ENCODE measurements around the gene H2BK1. TPM values are rescaled to one million over a fixed set of nuclear protein-coding genes. Genes with fewer than 3 reads are reported as not detected.

H2BK1 gene
- total and polyA plus RNA-seq, 7 donors, result not detected

- Histone ChIP-seq H3K27ac (no peak overlapping the region), H3K27me3 (peaks cover 0 to 10% (median 7%) of the 10 kb centered on the region in 3 donors), H3K4me3 (no peak overlapping the region), H3K4me1 (no peaks in the 10 kb centered on the region), H3K9me3 (no peaks in the 10 kb centered on the region), H3K36me3 (no peaks in the 10 kb centered on the region)
- intact Hi-C loops (cut with DNase I), result no loop called here
- 79 to 86% methylated on average over 12 of the region's 12 CpGs for WGBS, 2 donors
- DNase-seq, result no peak
- TF ChIP-seq POLR2A (IDR thresholded peaks at IDR 0.05) (no peak), EP300 (IDR thresholded peaks at IDR 0.05) (no peak), POLR2AphosphoS5 (IDR thresholded peaks at IDR 0.05) (no peak)
- TF ChIP-seq, protein P1, sequence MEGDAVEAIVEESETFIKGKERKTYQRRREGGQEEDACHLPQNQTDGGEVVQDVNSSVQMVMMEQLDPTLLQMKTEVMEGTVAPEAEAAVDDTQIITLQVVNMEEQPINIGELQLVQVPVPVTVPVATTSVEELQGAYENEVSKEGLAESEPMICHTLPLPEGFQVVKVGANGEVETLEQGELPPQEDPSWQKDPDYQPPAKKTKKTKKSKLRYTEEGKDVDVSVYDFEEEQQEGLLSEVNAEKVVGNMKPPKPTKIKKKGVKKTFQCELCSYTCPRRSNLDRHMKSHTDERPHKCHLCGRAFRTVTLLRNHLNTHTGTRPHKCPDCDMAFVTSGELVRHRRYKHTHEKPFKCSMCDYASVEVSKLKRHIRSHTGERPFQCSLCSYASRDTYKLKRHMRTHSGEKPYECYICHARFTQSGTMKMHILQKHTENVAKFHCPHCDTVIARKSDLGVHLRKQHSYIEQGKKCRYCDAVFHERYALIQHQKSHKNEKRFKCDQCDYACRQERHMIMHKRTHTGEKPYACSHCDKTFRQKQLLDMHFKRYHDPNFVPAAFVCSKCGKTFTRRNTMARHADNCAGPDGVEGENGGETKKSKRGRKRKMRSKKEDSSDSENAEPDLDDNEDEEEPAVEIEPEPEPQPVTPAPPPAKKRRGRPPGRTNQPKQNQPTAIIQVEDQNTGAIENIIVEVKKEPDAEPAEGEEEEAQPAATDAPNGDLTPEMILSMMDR (IDR thresholded peaks at IDR 0.05), result no peak
Measured at GRCh38 chr7:151191544-151191943, 18.7 kb downstream of the H2BK1 start.

GRCh38 chr7:151189038-151189437 is 21.2 kb downstream of the H2BK1 start:
- WGBS, 2 donors, result 74 to 79% methylated on average over 4 of the region's 4 CpGs
- Histone ChIP-seq H3K27ac (no peak overlapping the region), H3K27me3 (no peaks in the 10 kb centered on the region), H3K4me1 (no peaks in the 10 kb centered on the region), H3K36me3 (no peaks in the 10 kb centered on the region), H3K4me3 (no peak overlapping the region), H3K9me3 (no peaks in the 10 kb centered on the region)
- intact Hi-C loops (cut with DNase I), result no loop called here
- DNase-seq, result no peak
- TF ChIP-seq EP300 (IDR thresholded peaks at IDR 0.05) (no peak), POLR2AphosphoS5 (IDR thresholded peaks at IDR 0.05) (no peak), POLR2A (IDR thresholded peaks at IDR 0.05) (no peak)
- TF ChIP-seq, protein P1 (IDR thresholded peaks at IDR 0.05), result no peak

DNA sequence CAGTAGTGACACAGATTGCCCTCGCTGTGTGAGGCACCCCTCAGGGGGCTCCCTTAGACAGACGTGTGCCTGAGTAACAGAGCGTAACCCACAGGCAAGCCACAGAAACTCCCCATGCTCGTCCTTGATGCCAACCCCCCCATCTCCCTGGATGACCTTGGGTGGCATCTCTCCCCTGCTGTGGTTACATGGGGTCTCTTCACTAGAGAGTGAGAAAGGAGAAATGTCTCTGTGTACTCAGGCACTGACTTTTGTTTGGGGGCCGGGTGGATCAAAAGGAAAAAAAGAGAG is 22.1 kb downstream of the H2BK1 start:
- no peaks in the 10 kb centered on the region for H3K4me1 ChIP-seq
- no peak for TF ChIP-seq POLR2A (IDR thresholded peaks at IDR 0.05)
- TF ChIP-seq, protein P1 (IDR thresholded peaks at IDR 0.05), result no peak
- TF ChIP-seq EP300 (IDR thresholded peaks at IDR 0.05), result no peak
- no peak for TF ChIP-seq POLR2AphosphoS5 (IDR thresholded peaks at IDR 0.05)
- intact Hi-C loops (cut with DNase I), result no loop called here
- DNase-seq, result no peak
- no peaks in the 10 kb centered on the region for H3K9me3 ChIP-seq
- 50 to 52% methylated on average over 5 of the region's 5 CpGs for WGBS, 2 donors
- H3K27ac ChIP-seq, result no peak overlapping the region
- no peaks in the 10 kb centered on the region for H3K27me3 ChIP-seq
- H3K36me3 ChIP-seq, result no peaks in the 10 kb centered on the region
- no peak overlapping the region for H3K4me3 ChIP-seq

- intact Hi-C loops (cut with DNase I), result no loop called here
- Histone ChIP-seq H3K27me3 (no peaks in the 10 kb centered on the region), H3K9me3 (no peaks in the 10 kb centered on the region), H3K4me3 (no peak overlapping the region), H3K27ac (no peak overlapping the region), H3K4me1 (no peaks in the 10 kb centered on the region), H3K36me3 (no peaks in the 10 kb centered on the region)
- 69 to 79% methylated on average over 22 of the region's 22 CpGs for WGBS, 2 donors
- TF ChIP-seq POLR2AphosphoS5 (IDR thresholded peaks at IDR 0.05), result no peak
- TF ChIP-seq, protein P1 (IDR thresholded peaks at IDR 0.05), result no peak
- TF ChIP-seq POLR2A (IDR thresholded peaks at IDR 0.05), result no peak
- TF ChIP-seq EP300 (IDR thresholded peaks at IDR 0.05), result no peak
- no peak for DNase-seq
Measured at GRCh38 chr7:151187409-151188251, 22.7 kb downstream of the H2BK1 start.

Measured in sigmoid colon (tissue), 7 donors.